Measurements from ENCODE around the gene MPPE1.

GRCh38 chr18:11889284-11889683 is 18.8 kb downstream of the MPPE1 start:
- TF ChIP-seq FOXJ3 (CRISPR knock-in tag; IDR thresholded peaks at IDR 0.05): no peak
- no peak for TF ChIP-seq MED1 (CRISPR knock-in tag; IDR thresholded peaks at IDR 0.05; ENCODE audit: borderline replicate concordance)
- TF ChIP-seq ELK1 (CRISPR knock-in tag; IDR thresholded peaks at IDR 0.05): no peak
- no peak for TF ChIP-seq ZNF318 (IDR thresholded peaks at IDR 0.05; ENCODE audit: borderline replicate concordance in 1 of 2, low read depth in 1 of 2)
